GM18505 (cell line): ENCODE measurements around the gene ATXN1.

Experiments used
- ATAC-seq: cut with Tn5 transposase; IDR thresholded peaks from one replicate; pipeline ENCODE4 v1.9.1; 2021; ENCODE audit not compliant: unreplicated experiment
- POLR2A ChIP-seq: IDR thresholded peaks from 4 replicates; pipeline ENCODE4 v1.6.1; 2011; ENCODE audit warnings: borderline replicate concordance; ENCODE audit not compliant: insufficient read depth, insufficient read length; ENCODE audit errors: extremely low read depth

Gene ATXN1

DNA sequence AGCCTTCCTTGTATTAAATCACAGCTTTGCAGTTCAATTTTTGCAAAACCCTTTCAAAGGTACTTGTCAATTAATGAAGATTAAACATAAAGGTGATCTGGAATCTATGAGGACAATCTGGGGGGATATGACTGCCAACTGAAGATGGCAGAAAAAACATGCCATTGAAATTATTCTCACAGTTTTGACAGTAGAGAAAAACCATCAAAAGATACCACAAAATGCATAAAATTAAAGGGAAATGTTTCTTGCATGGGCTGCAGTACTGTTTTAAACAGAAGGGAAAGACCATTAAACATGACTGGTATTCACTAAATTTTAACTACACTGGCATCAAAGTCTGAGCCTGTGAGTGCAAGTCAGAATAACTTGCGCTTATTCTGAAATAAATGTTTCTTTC is 194.2 kb downstream of the ATXN1 start:
- TF ChIP-seq POLR2A = no peak
- ATAC-seq = no peak

DNA sequence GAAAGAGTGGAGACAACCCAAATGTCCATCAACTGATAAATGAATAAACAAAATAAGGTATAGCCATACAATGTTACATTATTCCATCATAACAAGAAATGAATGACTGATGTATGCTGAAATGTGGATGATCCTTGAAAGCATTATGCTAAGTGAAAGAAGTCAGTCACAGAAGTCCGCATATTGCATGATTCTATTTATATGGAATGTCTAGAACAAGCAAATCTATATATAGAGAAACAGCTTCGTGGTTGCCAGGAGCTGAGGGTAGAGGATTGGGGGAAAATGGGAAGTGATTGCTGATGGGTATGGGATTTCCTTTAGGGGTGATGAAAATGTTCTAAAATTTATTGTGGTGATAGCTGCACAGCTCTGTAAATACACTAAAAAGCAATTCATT is 196.8 kb downstream of the ATXN1 start:
- no peak for ATAC-seq
- no peak for TF ChIP-seq POLR2A

DNA sequence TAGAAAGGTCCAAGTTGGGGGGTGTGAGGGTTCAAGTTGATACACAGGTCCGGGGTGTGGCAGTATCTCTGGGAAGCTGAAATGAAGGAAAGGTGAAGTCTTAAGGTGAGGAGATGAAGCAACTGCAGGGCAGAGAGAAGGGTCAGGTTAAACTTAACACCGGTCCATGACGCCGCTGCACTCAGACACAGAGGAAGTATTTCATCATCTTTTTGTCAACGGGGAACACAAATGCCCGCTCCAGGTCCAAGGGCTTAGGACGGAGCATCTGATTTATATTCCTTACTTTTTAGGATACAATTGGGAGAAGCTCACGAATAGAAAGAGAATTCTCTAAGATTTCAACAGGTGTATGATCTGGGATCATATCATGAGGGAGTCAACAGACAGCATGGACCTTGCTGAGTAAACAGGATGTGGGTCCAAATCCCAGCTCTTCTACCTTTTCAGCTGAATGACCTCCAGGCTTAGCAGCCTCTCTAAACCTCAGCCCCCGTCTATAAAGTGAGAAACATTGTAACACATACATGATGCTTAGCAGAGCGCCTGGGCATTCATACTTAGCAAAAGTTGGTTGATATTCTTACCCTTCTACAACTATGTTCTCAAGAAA is 197.5 kb downstream of the ATXN1 start:
- no peak for ATAC-seq
- TF ChIP-seq POLR2A = no peak

DNA sequence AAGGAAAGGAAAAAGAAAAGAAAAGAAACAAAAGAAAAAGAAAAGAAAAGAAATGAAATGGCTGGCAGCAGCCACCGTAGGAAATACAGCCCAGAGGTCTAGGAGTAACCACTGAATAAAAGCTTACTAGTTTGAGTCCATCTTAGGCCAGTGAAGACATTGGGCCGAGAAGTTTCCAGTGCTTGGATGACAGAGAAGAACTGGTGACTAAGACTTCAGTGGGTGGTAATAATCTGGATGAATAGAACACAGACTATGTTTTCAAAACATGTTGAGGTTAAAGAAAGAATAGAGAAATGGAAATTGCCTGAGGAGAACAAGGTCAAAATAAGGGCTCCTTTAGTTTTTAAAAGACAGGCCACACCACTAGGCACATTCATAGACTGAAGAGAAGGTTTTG is 198.8 kb downstream of the ATXN1 start:
- no peak for TF ChIP-seq POLR2A
- no peak for ATAC-seq

DNA sequence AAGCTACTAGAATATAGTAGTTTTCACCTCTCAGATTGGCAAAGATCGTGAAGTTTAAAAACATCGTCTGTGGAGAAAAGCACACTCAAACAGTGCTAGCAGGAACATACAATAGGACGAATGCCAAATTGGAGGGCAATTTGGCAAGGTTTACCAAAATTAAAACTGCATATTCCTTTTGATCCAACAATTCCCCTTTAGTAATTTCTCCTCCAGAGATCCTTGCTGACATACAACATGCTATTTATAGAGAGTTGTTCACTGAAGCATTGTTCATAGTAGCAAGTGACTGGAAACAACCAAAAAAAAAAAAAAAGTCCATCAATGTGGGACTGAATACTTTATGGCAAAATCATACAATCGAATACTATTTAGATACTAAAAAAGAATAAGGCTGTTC is 202.2 kb downstream of the ATXN1 start:
- TF ChIP-seq POLR2A = no peak
- ATAC-seq = no peak

DNA sequence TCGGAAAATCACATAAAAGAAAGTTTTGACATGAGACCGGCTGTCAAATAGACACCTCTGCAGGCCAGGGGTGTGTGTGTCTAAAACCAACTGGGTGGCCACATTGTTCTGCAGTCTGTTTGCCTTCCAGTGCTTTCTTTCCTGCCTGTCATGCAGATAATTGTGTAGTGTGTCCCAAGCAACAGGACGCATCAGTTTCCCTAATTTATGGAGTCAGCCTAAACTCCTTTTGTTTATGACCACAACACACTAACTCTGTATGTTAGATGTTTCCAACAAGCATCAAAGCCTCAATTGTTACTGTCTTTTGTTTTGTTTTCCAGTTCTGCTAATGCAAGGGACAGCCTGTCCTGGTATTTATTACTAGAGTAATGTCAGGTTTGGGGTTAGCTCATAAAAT is 205.7 kb downstream of the ATXN1 start:
- no peak for TF ChIP-seq POLR2A
- no peak for ATAC-seq

DNA sequence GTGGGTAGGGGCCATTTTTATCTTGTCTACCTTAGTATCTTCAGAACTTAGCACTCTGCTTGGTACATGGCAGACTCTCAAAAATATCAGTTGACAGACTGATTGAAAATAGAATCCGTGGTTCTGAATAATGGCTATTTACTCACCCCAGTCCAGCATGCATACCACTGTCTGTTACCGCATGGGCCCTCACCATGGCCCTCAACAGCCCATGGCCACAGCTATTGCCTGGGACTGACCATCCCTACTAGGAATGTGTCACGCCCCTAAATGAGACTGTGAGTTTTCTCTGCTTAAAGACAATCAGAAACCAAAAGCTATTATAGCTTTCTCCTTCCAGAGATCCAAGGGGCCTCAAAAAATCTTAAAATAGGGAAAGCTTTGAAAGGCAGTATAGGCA is 207.7 kb downstream of the ATXN1 start:
- TF ChIP-seq POLR2A = no peak
- no peak for ATAC-seq

DNA sequence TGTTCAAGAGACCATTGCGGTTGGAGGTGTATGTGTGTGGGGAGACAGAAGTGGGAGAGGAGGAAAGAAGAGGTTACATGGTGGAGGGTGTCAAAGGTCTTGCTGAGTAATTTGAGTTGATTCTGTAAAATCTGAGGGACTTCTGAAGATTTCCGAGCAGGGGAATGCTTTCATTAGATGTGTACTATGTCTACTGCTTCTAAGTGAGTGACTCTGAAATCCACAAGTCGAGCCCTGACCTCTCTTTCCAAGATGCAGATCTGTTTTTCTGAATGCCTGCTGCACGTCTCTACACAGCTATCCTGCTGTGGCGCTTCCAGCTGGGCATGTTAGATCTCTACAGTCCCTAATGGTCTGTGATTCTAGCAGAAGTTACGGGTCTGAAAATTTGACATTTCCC is 209.8 kb downstream of the ATXN1 start:
- TF ChIP-seq POLR2A = no peak

DNA sequence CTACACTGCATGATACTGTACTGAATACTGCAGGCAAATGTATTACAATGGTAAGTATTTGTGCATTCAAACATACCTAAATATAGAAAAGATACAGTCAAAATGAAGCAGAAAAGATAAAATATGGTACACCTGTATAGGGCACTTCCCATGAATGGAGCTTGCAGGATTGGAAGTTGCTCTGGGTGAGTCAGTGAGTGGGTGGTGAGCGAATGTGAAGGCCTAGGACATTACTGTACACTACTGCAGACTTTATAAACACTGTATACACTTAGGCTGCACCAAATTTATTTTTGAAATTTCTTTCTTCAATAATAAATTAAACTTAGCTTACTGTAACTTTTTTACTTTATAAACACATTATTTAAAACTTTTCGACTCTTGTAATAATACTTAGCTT is 213.1 kb downstream of the ATXN1 start:
- no peak for TF ChIP-seq POLR2A
- ATAC-seq = no peak

More for the DNA sequence above, 209.8 kb downstream of the ATXN1 start:
- ATAC-seq = no peak

DNA sequence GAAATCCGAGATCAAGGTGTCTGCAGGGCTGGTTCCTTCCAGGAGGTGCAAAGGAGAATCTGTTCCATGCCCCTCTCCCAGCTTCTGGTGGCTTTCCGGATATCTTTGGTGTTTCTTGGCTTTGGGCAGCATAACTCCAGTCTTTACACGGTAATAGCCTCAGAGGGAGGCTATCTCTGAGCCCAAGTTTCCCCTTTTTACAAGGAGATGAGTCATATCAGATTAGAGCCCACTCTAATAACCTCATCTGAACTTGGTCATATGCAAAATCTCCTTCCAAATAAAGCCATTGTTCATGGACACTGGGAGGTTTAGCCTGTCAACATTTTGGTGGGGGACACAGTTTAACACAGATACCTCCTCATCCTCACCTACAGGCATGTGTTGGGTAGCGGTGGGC is 213.7 kb downstream of the ATXN1 start:
- no peak for ATAC-seq
- TF ChIP-seq POLR2A = no peak

DNA sequence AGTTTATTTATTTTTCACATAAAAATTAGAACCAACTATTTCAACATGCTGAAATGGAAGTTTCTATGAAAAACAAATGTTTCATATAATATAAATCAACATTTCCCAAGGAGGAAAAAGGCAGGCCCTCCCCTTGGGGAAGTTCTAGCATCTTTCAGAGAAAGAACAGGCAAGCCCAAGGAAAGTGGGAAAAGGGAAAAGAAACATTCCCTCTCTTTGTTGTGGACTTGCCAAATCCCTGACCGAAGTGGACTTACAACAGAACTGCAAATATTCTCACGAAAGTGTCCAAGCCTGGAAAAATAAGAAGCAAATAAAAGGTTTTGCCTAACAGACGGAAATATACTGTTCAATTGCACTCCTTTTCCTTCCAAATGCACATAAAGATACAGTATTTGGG is 214.4 kb downstream of the ATXN1 start:
- no peak for TF ChIP-seq POLR2A
- ATAC-seq = no peak

DNA sequence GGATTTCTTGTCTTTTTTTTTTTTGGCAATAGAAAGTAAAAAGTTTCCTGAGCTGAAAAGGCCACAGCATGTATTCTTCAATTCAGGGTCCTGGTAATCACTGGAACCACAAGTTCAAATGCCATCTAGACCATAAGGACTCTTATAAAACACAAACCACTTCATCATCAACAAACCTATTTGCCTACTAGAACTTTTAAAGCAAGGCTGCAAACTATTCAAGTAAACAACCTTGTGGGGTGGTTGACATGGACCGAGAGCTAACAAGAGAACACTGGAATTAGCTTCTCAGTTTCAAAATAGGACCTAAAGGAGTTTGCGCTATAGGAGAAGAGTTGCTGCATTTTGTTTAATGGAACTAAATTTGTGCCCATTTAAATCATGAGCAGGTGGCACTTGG is 215.9 kb downstream of the ATXN1 start:
- no peak for TF ChIP-seq POLR2A
- no peak for ATAC-seq

DNA sequence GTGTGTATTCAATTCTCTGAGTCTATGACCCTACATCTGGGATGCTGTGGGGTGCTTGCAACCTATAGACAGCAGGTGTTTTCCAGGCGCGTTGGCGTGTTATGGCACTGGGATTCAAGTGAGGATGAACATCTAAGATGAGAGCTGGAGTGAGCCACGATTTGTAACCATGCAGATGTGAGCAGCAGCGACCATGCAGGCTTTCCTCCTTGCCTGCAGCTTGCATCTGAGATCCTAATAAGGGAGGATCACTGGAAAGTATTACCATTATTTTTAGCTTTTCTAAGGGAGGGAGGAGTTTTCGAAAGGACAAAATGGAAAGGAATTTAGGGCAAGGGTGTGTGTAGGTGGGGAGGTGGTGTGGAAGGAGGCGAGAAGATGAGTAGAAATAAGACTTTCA is 216.7 kb downstream of the ATXN1 start:
- ATAC-seq = no peak
- TF ChIP-seq POLR2A = no peak

DNA sequence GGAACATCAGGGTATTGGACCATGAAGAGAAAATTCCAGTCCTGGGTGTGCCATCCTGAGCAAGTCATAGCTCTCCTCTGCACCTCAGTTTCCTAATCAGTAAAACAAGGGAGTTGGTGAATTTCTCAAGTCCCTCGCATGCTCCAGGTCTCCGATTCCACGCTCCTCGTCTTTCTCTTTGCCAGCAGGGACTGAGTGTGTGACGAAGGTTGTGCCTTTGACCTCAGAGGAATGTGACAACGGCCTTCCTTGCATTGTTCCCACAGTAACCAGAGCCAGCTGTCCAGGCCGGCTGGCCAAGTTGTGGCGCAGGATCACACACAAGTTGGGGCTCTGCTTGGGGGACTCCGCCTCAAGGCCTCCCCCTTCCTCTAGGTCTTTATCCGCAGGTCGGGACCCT is 217.3 kb downstream of the ATXN1 start:
- ATAC-seq = no peak
- TF ChIP-seq POLR2A = no peak

DNA sequence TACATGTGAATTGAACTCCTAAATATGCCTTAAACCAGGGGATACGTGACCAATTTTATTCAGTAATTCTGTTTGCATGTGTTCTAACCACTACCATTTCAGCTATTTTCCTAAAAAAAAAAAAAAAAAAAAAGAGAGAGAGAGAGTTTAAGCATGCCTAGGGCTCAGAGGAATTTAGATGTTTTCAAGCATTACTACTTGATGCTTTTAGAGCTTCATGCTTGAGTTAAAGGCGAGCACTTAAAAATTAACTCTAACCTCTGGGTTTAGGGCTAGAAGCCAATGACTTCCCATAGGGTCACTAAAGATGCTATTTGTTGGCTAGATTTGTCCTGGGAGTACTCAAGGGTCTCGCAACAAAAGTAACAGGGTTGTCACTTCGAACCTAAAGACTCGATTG is 217.7 kb downstream of the ATXN1 start:
- no peak for ATAC-seq
- no peak for TF ChIP-seq POLR2A
